ENCODE data around the gene GAGE1.

GAGE1 gene

GRCh38 chrX:49618574-49618973 is 19.8 kb downstream of the GAGE1 start:
- Histone ChIP-seq H3K27ac (ENCODE audit: low read depth, low read length) (no peak overlapping the region), H3K9ac (ENCODE audit: low read length) (no peak overlapping the region)

GRCh38 chrX:49627086-49627777 is 28.4 kb downstream of the GAGE1 start:
- peaks cover 0 to 5% of the 10 kb centered on the region in 2 donors for H3K27me3 ChIP-seq (ENCODE audit: control insufficient read depth in 1 of 2, insufficient read depth in 2 of 2, low read length in 2 of 2)
- no peak overlapping the region for H3K9ac ChIP-seq (ENCODE audit: low read length)
- no peak overlapping the region for H3K4me3 ChIP-seq (ENCODE audit: low read depth in 1 of 2, low read length in 2 of 2)
- H3K36me3 ChIP-seq (ENCODE audit: insufficient read depth, low read length): no peaks in the 10 kb centered on the region
- no peaks in the 10 kb centered on the region for H3K4me1 ChIP-seq (ENCODE audit: insufficient read depth, low read length)
- H3K9me3 ChIP-seq (ENCODE audit: low read length): no peaks in the 10 kb centered on the region
- no peak overlapping the region for H3K27ac ChIP-seq (ENCODE audit: low read depth, low read length)

More at GRCh38 chrX:49618574-49618973, 19.8 kb downstream of the GAGE1 start:
- no peak overlapping the region for H3K4me3 ChIP-seq (ENCODE audit: low read depth in 1 of 2, low read length in 2 of 2)
- H3K27me3 ChIP-seq (ENCODE audit: control insufficient read depth in 1 of 2, insufficient read depth in 2 of 2, low read length in 2 of 2): no peaks in the 10 kb centered on the region
- H3K36me3 ChIP-seq (ENCODE audit: insufficient read depth, low read length): no peaks in the 10 kb centered on the region
- no peaks in the 10 kb centered on the region for H3K9me3 ChIP-seq (ENCODE audit: low read length)
- no peaks in the 10 kb centered on the region for H3K4me1 ChIP-seq (ENCODE audit: insufficient read depth, low read length)

DNA sequence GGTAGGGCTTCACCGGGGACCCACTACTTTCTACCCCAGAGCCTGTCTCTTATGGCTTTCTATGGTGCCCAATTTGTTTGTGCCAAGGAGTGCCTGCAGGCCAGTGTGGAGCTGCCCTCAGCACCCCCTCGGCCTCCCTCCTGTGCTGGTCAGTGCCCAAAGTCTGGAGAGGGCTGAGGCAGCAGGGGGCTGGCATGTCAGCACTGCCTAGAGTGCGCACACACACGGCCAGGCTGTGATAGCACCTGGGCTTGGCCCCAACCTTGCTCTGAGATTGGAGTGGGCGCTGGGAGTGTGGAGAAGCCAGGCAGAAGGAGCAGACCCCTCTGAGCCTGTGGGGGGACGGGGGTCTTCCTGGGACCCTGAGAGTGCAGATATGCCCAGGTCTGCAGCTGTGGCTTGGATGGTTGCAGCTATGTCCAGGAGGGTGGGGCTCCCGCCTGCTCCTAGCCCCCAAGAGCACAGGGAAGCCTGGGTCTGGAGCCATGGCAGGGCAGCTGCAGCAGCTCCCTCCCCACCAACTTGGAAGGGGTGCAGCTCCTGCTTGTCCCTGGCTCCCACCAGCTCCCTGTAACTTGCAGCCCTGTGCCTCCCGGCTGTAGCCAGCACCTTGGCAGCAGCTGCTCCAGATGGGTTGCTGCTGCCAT is 46.3 kb downstream of the GAGE1 start:
- peaks cover 0 to 10% of the 10 kb centered on the region in 2 donors for H3K27me3 ChIP-seq (ENCODE audit: control insufficient read depth in 1 of 2, insufficient read depth in 2 of 2, low read length in 2 of 2)
- no peaks in the 10 kb centered on the region for H3K9me3 ChIP-seq (ENCODE audit: low read length)
- H3K4me3 ChIP-seq (ENCODE audit: low read depth in 1 of 2, low read length in 2 of 2): no peak overlapping the region
- H3K9ac ChIP-seq (ENCODE audit: low read length): no peak overlapping the region
- no peaks in the 10 kb centered on the region for H3K4me1 ChIP-seq (ENCODE audit: insufficient read depth, low read length)
- no peak overlapping the region for H3K27ac ChIP-seq (ENCODE audit: low read depth, low read length)
- H3K36me3 ChIP-seq (ENCODE audit: insufficient read depth, low read length): no peaks in the 10 kb centered on the region

DNA sequence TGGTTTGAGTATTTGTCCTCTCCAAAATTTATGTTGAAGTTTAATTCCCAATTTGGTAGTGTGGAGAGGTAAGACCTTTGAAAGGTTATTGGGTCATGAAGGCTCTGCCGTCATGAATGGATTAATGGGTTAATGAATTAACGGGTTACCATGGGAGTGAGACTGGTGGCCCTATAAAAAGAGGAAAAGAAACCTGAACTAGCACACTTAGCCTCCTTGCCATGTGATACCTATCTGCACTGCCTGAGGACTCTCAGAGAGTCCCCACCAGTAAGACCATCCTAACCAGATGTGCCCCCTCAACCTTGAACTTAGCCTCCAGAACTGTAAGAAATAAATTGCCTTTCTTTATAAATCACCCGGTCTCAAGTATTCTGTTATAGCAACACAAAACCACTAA is 57.7 kb downstream of the GAGE1 start:
- Histone ChIP-seq H3K4me1 (ENCODE audit: insufficient read depth, low read length) (no peaks in the 10 kb centered on the region), H3K9ac (ENCODE audit: low read length) (no peak overlapping the region), H3K9me3 (ENCODE audit: low read length) (no peaks in the 10 kb centered on the region), H3K4me3 (ENCODE audit: low read depth in 1 of 2, low read length in 2 of 2) (no peak overlapping the region), H3K36me3 (ENCODE audit: insufficient read depth, low read length) (no peaks in the 10 kb centered on the region), H3K27me3 (ENCODE audit: control insufficient read depth in 1 of 2, insufficient read depth in 2 of 2, low read length in 2 of 2) (peaks cover 0 to 5% of the 10 kb centered on the region in 2 donors), H3K27ac (ENCODE audit: low read depth, low read length) (no peak overlapping the region)

Measured in muscle layer of colon (tissue), 2 donors.